Measurements from ENCODE around the gene ACTL7A. TPM values are rescaled to one million over a fixed set of nuclear protein-coding genes. Genes with fewer than 3 reads are reported as not detected.

ACTL7A gene
- total RNA-seq, 1 donor from 2014 or later: not detected

Other genes starting within 250 kb of the ACTL7A start
- gene ACTL7B, start 6.3 kb upstream of the ACTL7A start, total RNA-seq: not detected in 2 replicates
- 18.2 and 21.1 TPM in 2 replicates for gene ELP1, start 71.9 kb downstream of the ACTL7A start, total RNA-seq
- gene ABITRAM, start 72.1 kb downstream of the ACTL7A start, total RNA-seq: 7.7 and 14.3 TPM in 2 replicates
- 44.9 and 50.6 TPM in 2 replicates for gene CTNNAL1, start 151.2 kb downstream of the ACTL7A start, total RNA-seq

Measured in glomerular endothelial cell (primary cell).